GM12878 (cell line): ENCODE measurements around the gene DDX27. TPM values are rescaled to one million over a fixed set of nuclear protein-coding genes. Genes with fewer than 3 reads are reported as not detected.

Experiments used
- ATAC-seq: fragments of 200-7000 bp; cut with Tn5 transposase; 3 replicates; pipeline ENCODE4 v1.9.1; 2020; ENCODE audit warnings: mild to moderate bottlenecking, moderate library complexity
- BruUV-seq: library from RNA; stranded (reverse); fragments of 400-500 nt; replicated peaks from 2 replicates; lab custom pipeline; 2021; lab: Mats Ljungman, UMichigan
- CTCF ChIA-PET: fragments of 300-600 bp; sonication (Branson Sonifier 250); formaldehyde crosslinking; extraction: SDS; loops from one replicate; lab custom pipeline; 2021; ENCODE audit warnings: inconsistent platforms; lab: Yijun Ruan, JAX
- POLR2A ChIA-PET: fragments of 350-600 bp; formaldehyde crosslinking; extraction: SDS; loops from one replicate; lab custom pipeline; 2021; ENCODE audit warnings: inconsistent platforms; lab: Charles Lee
- RAD21 ChIA-PET: fragments of 300-600 bp; sonication (Branson Sonifier 250); formaldehyde crosslinking; loops from one replicate; lab custom pipeline; 2023; ENCODE audit warnings: antibody characterized with exemption; ENCODE audit not compliant: unreplicated experiment; lab: Charles Lee
- SMC1A ChIA-PET: fragments of 300-600 bp; sonication (Branson Sonifier 250); formaldehyde crosslinking; loops from one replicate; lab custom pipeline; 2023; ENCODE audit not compliant: unreplicated experiment, uncharacterized antibody; lab: Charles Lee
- DNase-seq: peaks from one replicate; pipeline ENCODE4 v3.0.0-alpha.2; 2011; ENCODE audit warnings: low read depth, low spot score
- FAIRE-seq: peaks from 3 replicates; lab custom pipeline; 2011; peaks lifted over from hg19 to GRCh38; lab: Jason Lieb, UNC
- H2AFZ ChIP-seq: 2 replicates; pipeline ENCODE4 v1.6.0; 2011; ENCODE audit warnings: low read depth, low read length, control low read depth; ENCODE audit not compliant: control insufficient read depth
- H3K27ac ChIP-seq: 2 replicates; pipeline ENCODE4 v1.5.1; 2011; ENCODE audit warnings: control low read depth; ENCODE audit not compliant: control insufficient read depth, insufficient read depth
- H3K27me3 ChIP-seq, 2 experiments: replicated peaks in 1 of 2; 2 replicates each; pipeline versions ENCODE4 v1.6.0 to v1.6.1; 2011; ENCODE audit warnings: low read length in 1 of 2; ENCODE audit not compliant: control insufficient read depth in 2 of 2, insufficient read depth in 2 of 2
- H3K36me3 ChIP-seq, 2 experiments: 2 replicates each; pipeline ENCODE4 v1.5.1; 2011; ENCODE audit warnings: low read length in 1 of 2; ENCODE audit not compliant: control insufficient read depth in 2 of 2, insufficient read depth in 2 of 2
- H3K4me1 ChIP-seq: 2 replicates; pipeline ENCODE4 v1.6.1; 2011; ENCODE audit warnings: mild to moderate bottlenecking, low read length, moderate library complexity, mixed read lengths; ENCODE audit not compliant: control insufficient read depth, insufficient read depth
- H3K4me2 ChIP-seq: 2 replicates; pipeline ENCODE4 v1.6.0; 2011; ENCODE audit warnings: control low read depth; ENCODE audit not compliant: control insufficient read depth, insufficient read depth
- H3K4me3 ChIP-seq: fragments of 200-600 bp; sonication (generic); 2 replicates; pipeline ENCODE4 v1.5.1; 2016
- H3K79me2 ChIP-seq: 2 replicates; pipeline ENCODE4 v1.6.0; 2011; ENCODE audit warnings: low read length; ENCODE audit not compliant: control insufficient read depth, insufficient read depth
- H3K9ac ChIP-seq: 2 replicates; pipeline ENCODE4 v1.8.0; 2011; ENCODE audit warnings: low read length, control low read depth, mixed read lengths; ENCODE audit not compliant: control insufficient read depth, insufficient read depth
- H3K9me3 ChIP-seq: replicated peaks from 3 replicates; pipeline ENCODE4 v1.5.1; 2011; ENCODE audit warnings: mild to moderate bottlenecking, low read length; ENCODE audit not compliant: control insufficient read depth, insufficient read depth
- H4K20me1 ChIP-seq: 2 replicates; pipeline ENCODE4 v1.6.0; 2011; ENCODE audit not compliant: control insufficient read depth, insufficient read depth
- ETV6 ChIP-seq, 2 experiments: fragments of 450-650 bp in 1 of 2; IDR thresholded peaks in 1 of 2; conservative IDR thresholded peaks in 1 of 2; 2 replicates each; pipeline ENCODE4 v1.6.1; 2014; ENCODE audit warnings: antibody characterized with exemption in 1 of 2, borderline replicate concordance in 1 of 2, low read depth in 1 of 2, mild to moderate bottlenecking in 1 of 2, moderate library complexity in 1 of 2
- HCFC1 ChIP-seq: fragments of 150-350 bp; IDR thresholded peaks from 2 replicates; pipeline ENCODE4 v1.6.1; 2014; ENCODE audit warnings: low read length
- IKZF1 ChIP-seq: fragments of 450-650 bp; conservative IDR thresholded peaks from 2 replicates; pipeline ENCODE4 v1.6.1; 2017; ENCODE audit warnings: antibody characterized with exemption, mild to moderate bottlenecking
- IKZF2 ChIP-seq, 2 experiments: fragments of 450-650 bp; IDR thresholded peaks; 2 replicates each; pipeline ENCODE4 v1.6.1; 2017; ENCODE audit warnings: mild to moderate bottlenecking in 2 of 2, moderate library complexity in 2 of 2
- JUNB ChIP-seq: IDR thresholded peaks from 2 replicates; pipeline ENCODE4 v1.6.1; 2016; ENCODE audit warnings: antibody characterized with exemption, mild to moderate bottlenecking
- POLR2AphosphoS5 ChIP-seq: IDR thresholded peaks from 2 replicates; pipeline ENCODE4 v1.6.1; 2011; ENCODE audit warnings: mild to moderate bottlenecking, low read length, inconsistent platforms
- RUNX3 ChIP-seq: IDR thresholded peaks from 2 replicates; pipeline ENCODE4 v1.6.1; 2012; ENCODE audit warnings: low read length, inconsistent platforms
- WGBS: methylation state at CpG from one replicate; pipeline ENCODE4 v1.1.6; 2016; ENCODE audit warnings: low lambda C conversion rate; ENCODE audit not compliant: insufficient replicate concordance, insufficient coverage; ENCODE audit errors: missing lambda C conversion rate; 5-methylcytosine and 5-hydroxymethylcytosine counted together
- in situ Hi-C: fragments of 300-500 bp; cut with MboI; formaldehyde crosslinking; loops from 9 replicates; pipeline ENCODE4 v1.14.3; 2018; ENCODE audit warnings: mixed read lengths
- intact Hi-C: fragments of 100-400 bp; cut with micrococcal nuclease; formaldehyde crosslinking; loops from one replicate; pipeline ENCODE4 v1.14.2; 2022; ENCODE audit not compliant: unreplicated experiment
- polyA plus RNA-seq, 11 experiments: library from polyadenylated mRNA; depleted of rRNA in 4 of 11; unstranded in 6 of 11; stranded (reverse) in 5 of 11; fragments of >200 nt; fragmentation: Nextera tagmentation in 4 of 11; fragmentation: Illumina TruSeq in 1 of 11; extraction: Ambion mirVana in 4 of 11; extraction: Trizol in 1 of 11; gene quantifications; 1 replicate in 1 of 11; 2 replicates in 10 of 11; pipeline versions ENCODE4 v1.2.1 to v1.2.3, GENCODE V29; 2011 to 2016; ENCODE audit warnings: inconsistent platforms in 2 of 11, missing spikeins in 2 of 11, low read depth in 1 of 11
- total RNA-seq, 4 experiments: library from RNA; depleted of rRNA in 3 of 4; stranded (reverse); fragments of >200 nt in 3 of 4; fragmentation: Illumina TruSeq in 1 of 4; extraction: Trizol in 1 of 4; gene quantifications; 2 replicates each; pipeline versions ENCODE4 v1.2.1 to v1.2.3, GENCODE V29; 2013 to 2021

The DDX27 gene
- total and polyA plus RNA-seq, 10 of the 15 experiments (the other 5 are each of a cell fraction or from before 2014, with no cell fraction given) = 19.8 to 78.8 (median 54.9) TPM

GRCh38 chr20:49272654-49273053 lies 53.4 kb downstream of the DDX27 start:
- peaks cover 81% of the 10 kb centered on the region for H3K79me2 ChIP-seq
- in situ Hi-C loops = no loop called here
- FAIRE-seq (peak; percentile 83), ATAC-seq (peak; percentile 47)
- H2AFZ ChIP-seq = no peak overlapping the region
- H3K9me3 ChIP-seq = peaks cover 4% of the 10 kb centered on the region; the same call in 2 of the 3 replicates
- CTCF ChIA-PET = interaction anchor here (1.3 to 1.4 kb wide), 2 partner anchors 55 to 57 kb away, joined by 3 to 6 read pairs; no protein-coding TSS in a partner anchor
- no TSS peak for BruUV-seq
- no peaks in the 10 kb centered on the region for H3K27me3 ChIP-seq
- no peak overlapping the region for H3K9ac ChIP-seq
- H3K4me1 ChIP-seq = peaks cover 21% of the 10 kb centered on the region
- POLR2A ChIA-PET = interaction anchor here (0.7 to 4.4 kb wide), 3 partner anchors 10 to 230 kb away, joined by 3 to 25 read pairs (median 3); no protein-coding TSS in a partner anchor
- RAD21 ChIA-PET = interaction anchor here (0.6 kb wide), 1 partner anchor 54 kb away, joined by 3 read pairs; the partner anchor contains the start of gene DDX27
- intact Hi-C loops = loop anchor here (10.0 kb wide), 1 partner anchor 542 kb away; the partner anchor contains the start of gene SLC9A8
- 0% methylated on average over 1 of the region's 1 CpG for whole genome bisulfite sequencing
- H3K4me2 ChIP-seq = peak overlapping the region; percentile 58
- H3K36me3 ChIP-seq = peaks cover 9 to 42% of the 10 kb centered on the region in 2 experiments
- peak overlapping the region; percentile 4; the same call in 1 of the 2 replicates for H3K4me3 ChIP-seq
- peaks cover 11% of the 10 kb centered on the region; the same call in 1 of the 2 replicates for H4K20me1 ChIP-seq
- TF ChIP-seq RUNX3 (peak; percentile 13; the same call in 1 of the 2 replicates), ETV6 (conservative IDR thresholded peaks at IDR 0.05 in 1 of 2, IDR thresholded peaks at IDR 0.05 in 1 of 2; ENCODE audit: borderline replicate concordance in 1 of 2, low read depth in 1 of 2) (peak in 1 of 2 experiments; percentile 59; a peak in 1 of 4 replicates), HCFC1 (no peak), IKZF2 (IDR thresholded peaks at IDR 0.05) (peak; percentile 31 to 41; a peak in 3 of 4 replicates), POLR2AphosphoS5 (no peak), JUNB (peak; percentile 22; the same call in 1 of the 2 replicates), IKZF1 (0 out of 2 replicates have a peak, but pooled peaks have one; percentile 18)
- TF ChIP-seq, all 136 proteins: peak for 5
- peak overlapping the region; percentile 24; the same call in 1 of the 2 replicates for H3K27ac ChIP-seq
- SMC1A ChIA-PET = interaction anchor here (0.9 to 1.6 kb wide), 2 partner anchors 9 to 88 kb away, joined by 3 read pairs; no protein-coding TSS in a partner anchor
- DNase-seq = no peak
